Stomach (tissue), 9 donors: ENCODE measurements around the gene TMEM164. TPM values are rescaled to one million over a fixed set of nuclear protein-coding genes. Genes with fewer than 3 reads are reported as not detected.

ENCODE experiments used
- DNase-seq, 2 donors: peaks; one replicate each; pipeline versions ENCODE4 v3.0.0 to v3.0.0-alpha.2; 2013 to 2019
- H3K27ac ChIP-seq, 5 donors: fragments of 200-600 bp in 4 of 5; sonication (generic) in 4 of 5; one replicate each; pipeline ENCODE4 v1.5.1; 2013 to 2019; ENCODE audit warnings: mild to moderate bottlenecking in 1 of 5, moderate library complexity in 1 of 5
- H3K27me3 ChIP-seq, 3 donors: fragments of 200-600 bp; sonication (generic); one replicate each; pipeline ENCODE4 v1.5.1; 2017 to 2019; ENCODE audit warnings: mixed run types in 1 of 3
- H3K36me3 ChIP-seq, 4 donors: fragments of 200-600 bp; sonication (generic); 1 replicate in 3 of 4; 2 replicates in 1 of 4; pipeline ENCODE4 v1.5.1; 2016 to 2019
- H3K4me1 ChIP-seq, 4 donors: fragments of 200-600 bp; sonication (generic); one replicate each; pipeline ENCODE4 v1.5.1; 2016 to 2019
- H3K4me3 ChIP-seq, 4 donors: fragments of 200-600 bp; sonication (generic) in 3 of 4; one replicate each; pipeline ENCODE4 v1.5.1; 2016 to 2019; ENCODE audit warnings: mild to moderate bottlenecking in 1 of 4
- H3K9me3 ChIP-seq, 4 donors: fragments of 200-600 bp; sonication (generic); one replicate each; pipeline ENCODE4 v1.5.1; 2016 to 2019
- EP300 ChIP-seq: sonication (generic); formaldehyde crosslinking; IDR thresholded peaks from one replicate; pipeline ENCODE4 v1.6.1; 2017; ENCODE audit warnings: antibody characterized with exemption
- POLR2A ChIP-seq, 4 donors: fragments of 450-650 bp; IDR thresholded peaks; one replicate each; pipeline ENCODE4 v1.6.1; 2016; ENCODE audit warnings: antibody characterized with exemption in 4 of 4, control low read depth in 2 of 4, mild to moderate bottlenecking in 1 of 4, moderate library complexity in 1 of 4
- POLR2AphosphoS5 ChIP-seq, 3 donors: sonication (generic); formaldehyde crosslinking; IDR thresholded peaks; one replicate each; pipeline ENCODE4 v1.6.1; 2016; ENCODE audit warnings: antibody characterized with exemption in 3 of 3
- WGBS, 5 donors: extraction: QIAGEN DNeasy Blood & Tissue Kit in 3 of 5; methylation state at CpG; one replicate each; pipeline versions ENCODE4 v1.1.5 to v1.1.7; 2013 to 2018; 5-methylcytosine and 5-hydroxymethylcytosine counted together
- intact Hi-C: fragments of 100-400 bp; cut with DNase I; formaldehyde crosslinking; loops from one replicate; pipeline ENCODE4 v1.15.1; 2023; ENCODE audit warnings: low total_unique reads
- polyA plus RNA-seq, 3 donors: library from polyadenylated mRNA; stranded (reverse); fragments of 200-250 nt; gene quantifications; one replicate each; pipeline ENCODE4 v1.2.3, GENCODE V29; 2013
- small RNA-seq, 4 donors: library from RNA; depleted of rRNA; stranded (forward); fragments of <200 nt; gene quantifications; one replicate each; pipeline ENCODE3, GENCODE V24; 2016
- total RNA-seq, 5 donors: library from RNA; depleted of rRNA; stranded (reverse); fragments of >200 nt; gene quantifications; one replicate each; pipeline versions ENCODE4 v1.1.0 to v1.2.3, GENCODE V29; 2014 to 2016
- TF ChIP-seq, protein P1 (sequence below), 7 experiments: fragments of 450-650 bp in 4 of 7; fragments of 200-600 bp in 3 of 7; sonication (generic) in 3 of 7; IDR thresholded peaks; one replicate each; pipeline ENCODE4 v1.5.1; 2016 to 2019; ENCODE audit warnings: antibody characterized with exemption in 7 of 7, control low read depth in 2 of 7, mild to moderate bottlenecking in 1 of 7
- donor health status: healthy with polysubstance abuse.
- donor health status: Bipolar disorder and iron deficiency.
- donor health status: healthy.

Gene TMEM164
- total and polyA plus RNA-seq, 8 donors: 4.9 to 29.7 (median 11.6) TPM

DNA sequence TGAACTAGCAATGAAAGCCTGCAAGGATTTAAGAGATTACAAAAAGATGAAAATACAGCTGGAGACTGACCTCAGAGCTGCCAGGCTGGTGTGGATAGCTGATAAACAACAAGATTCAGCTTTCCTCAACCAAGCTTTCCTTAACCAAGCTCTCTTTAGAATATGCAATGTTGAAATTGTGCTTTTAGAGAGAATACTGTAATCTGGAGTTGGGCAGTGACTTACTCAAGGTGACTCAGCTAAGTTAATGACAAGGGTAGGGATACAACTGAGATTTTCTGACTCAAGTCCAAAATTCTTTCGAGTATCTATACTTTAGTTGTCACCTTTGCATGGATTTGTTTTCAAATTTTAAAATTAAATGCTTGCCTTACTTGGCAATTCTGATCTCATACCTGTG is 217.0 kb downstream of the TMEM164 start:
- 35 to 81% (median 53%) methylated on average over 1 of the region's 1 CpG for WGBS, 5 donors
- no peaks in the 10 kb centered on the region for H3K27me3 ChIP-seq
- peaks cover 0 to 8% (median 4%) of the 10 kb centered on the region in 4 donors for H3K4me1 ChIP-seq
- no peak for DNase-seq
- H3K36me3 ChIP-seq: no peaks in the 10 kb centered on the region
- no peaks in the 10 kb centered on the region for H3K9me3 ChIP-seq
- no peak overlapping the region for H3K27ac ChIP-seq
- intact Hi-C loops: no loop called here
- TF ChIP-seq EP300 (no peak), POLR2AphosphoS5 (IDR thresholded peaks at IDR 0.05) (no peak), POLR2A (IDR thresholded peaks at IDR 0.05) (no peak)
- TF ChIP-seq, protein P1, sequence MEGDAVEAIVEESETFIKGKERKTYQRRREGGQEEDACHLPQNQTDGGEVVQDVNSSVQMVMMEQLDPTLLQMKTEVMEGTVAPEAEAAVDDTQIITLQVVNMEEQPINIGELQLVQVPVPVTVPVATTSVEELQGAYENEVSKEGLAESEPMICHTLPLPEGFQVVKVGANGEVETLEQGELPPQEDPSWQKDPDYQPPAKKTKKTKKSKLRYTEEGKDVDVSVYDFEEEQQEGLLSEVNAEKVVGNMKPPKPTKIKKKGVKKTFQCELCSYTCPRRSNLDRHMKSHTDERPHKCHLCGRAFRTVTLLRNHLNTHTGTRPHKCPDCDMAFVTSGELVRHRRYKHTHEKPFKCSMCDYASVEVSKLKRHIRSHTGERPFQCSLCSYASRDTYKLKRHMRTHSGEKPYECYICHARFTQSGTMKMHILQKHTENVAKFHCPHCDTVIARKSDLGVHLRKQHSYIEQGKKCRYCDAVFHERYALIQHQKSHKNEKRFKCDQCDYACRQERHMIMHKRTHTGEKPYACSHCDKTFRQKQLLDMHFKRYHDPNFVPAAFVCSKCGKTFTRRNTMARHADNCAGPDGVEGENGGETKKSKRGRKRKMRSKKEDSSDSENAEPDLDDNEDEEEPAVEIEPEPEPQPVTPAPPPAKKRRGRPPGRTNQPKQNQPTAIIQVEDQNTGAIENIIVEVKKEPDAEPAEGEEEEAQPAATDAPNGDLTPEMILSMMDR (IDR thresholded peaks at IDR 0.05): no peak
- no peak overlapping the region for H3K4me3 ChIP-seq

DNA sequence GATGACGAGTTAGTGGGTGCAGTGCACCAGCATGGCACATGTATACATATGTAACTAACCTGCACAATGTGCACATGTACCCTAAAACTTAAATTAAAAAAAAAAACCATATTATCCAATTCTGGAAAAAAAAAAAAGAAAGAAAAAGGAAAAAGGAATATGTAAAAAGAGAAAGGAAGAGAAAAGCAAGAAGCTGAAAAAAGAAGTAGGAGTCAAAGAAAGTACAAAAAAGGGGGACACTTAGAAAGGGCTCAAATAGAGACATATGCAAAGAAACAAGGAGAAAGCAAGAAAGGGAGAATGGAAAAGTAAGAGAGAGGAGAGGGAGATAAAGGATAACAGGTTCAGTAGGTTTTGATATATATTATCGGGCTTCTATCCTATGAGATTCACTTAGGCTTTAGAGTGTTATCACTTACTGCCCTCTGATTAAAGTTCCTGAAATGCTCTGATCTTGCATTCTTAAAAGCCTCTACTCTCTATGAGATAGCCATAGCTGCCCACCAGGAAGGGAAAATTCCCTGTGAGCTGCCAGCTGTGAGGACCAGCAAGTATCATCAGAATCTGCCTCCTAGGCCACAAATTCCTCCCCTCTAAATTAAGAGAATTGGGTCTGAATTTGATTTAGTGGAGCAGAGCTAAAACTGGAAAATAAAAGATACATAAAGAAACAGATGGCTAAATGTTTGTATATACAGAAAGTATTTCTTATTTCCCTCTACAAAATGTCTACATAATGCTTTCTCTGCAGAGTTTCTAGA is 219.8 kb downstream of the TMEM164 start:
- peaks cover 0 to 2% (median under 1%) of the 10 kb centered on the region in 4 donors for H3K4me1 ChIP-seq
- H3K4me3 ChIP-seq: no peak overlapping the region
- H3K27me3 ChIP-seq: no peaks in the 10 kb centered on the region
- DNase-seq: no peak
- H3K9me3 ChIP-seq: no peaks in the 10 kb centered on the region
- intact Hi-C loops: no loop called here
- TF ChIP-seq POLR2AphosphoS5 (IDR thresholded peaks at IDR 0.05) (no peak), POLR2A (IDR thresholded peaks at IDR 0.05) (no peak), EP300 (no peak)
- TF ChIP-seq, protein P1 (IDR thresholded peaks at IDR 0.05): no peak
- no peaks in the 10 kb centered on the region for H3K36me3 ChIP-seq
- WGBS, 5 donors: 56 to 100% (median 85%) methylated on average over 1 to 2 of the region's 2 CpGs
- H3K27ac ChIP-seq: no peak overlapping the region

DNA sequence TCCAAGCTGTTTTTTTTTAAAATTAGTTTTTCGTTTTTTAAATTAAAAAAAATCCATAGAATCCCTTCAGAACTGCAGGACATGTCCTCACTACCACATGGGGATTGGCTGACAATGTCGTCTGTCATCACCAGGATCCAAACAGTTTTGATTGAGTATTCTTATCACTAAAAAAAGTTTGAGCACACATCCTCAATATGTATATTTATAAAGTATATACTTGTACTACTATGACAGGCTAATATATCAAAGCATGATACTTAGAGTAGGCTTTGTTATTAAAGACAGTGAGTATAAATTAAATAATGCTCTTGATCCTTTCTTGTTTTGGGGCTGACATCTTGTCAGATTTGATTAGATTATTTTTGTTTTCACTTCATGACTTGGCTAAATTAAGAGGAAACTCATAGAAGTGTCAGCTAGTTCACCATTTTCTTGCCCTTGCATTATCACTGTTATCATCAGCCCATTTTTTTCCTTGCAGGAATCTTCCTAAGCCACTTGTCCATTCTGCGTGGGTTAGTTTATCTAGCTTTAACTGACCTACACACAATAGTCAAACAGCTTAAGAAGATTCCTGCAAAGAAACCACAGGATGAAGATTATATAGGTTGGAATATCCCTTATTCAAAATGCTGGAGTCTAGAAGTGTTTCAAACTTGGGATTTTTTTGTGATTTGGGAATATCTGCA is 222.2 kb downstream of the TMEM164 start:
- Histone ChIP-seq H3K27me3 (no peaks in the 10 kb centered on the region), H3K4me3 (no peak overlapping the region), H3K36me3 (no peaks in the 10 kb centered on the region), H3K4me1 (no peaks in the 10 kb centered on the region), H3K27ac (no peak overlapping the region), H3K9me3 (no peaks in the 10 kb centered on the region)
- 55 to 81% (median 69%) methylated on average over 3 of the region's 3 CpGs for WGBS, 5 donors
- TF ChIP-seq, protein P1 (IDR thresholded peaks at IDR 0.05): no peak
- TF ChIP-seq EP300 (no peak), POLR2AphosphoS5 (IDR thresholded peaks at IDR 0.05) (no peak), POLR2A (IDR thresholded peaks at IDR 0.05) (no peak)
- DNase-seq: no peak
- intact Hi-C loops: no loop called here

DNA sequence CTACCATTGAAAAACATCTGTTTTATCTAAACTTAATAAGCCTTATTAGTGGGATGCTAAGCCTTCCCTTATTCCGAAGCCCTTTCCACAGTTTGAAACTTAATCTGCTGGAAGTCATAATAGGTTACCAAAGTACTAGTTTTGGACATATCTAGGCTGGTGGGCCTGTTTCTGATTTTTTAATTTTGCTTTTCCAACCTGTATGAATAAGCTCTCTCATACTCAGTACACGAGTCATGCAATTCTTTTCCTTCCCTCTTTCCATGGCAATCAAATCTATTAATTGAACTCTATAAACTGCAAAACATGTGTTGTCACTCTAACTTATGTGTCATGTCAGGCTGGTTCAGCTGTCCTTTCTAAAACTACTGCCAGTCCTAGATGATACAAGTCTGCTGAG is 224.0 kb downstream of the TMEM164 start:
- Histone ChIP-seq H3K9me3 (peaks cover 0 to 9% (median 4%) of the 10 kb centered on the region in 4 donors), H3K27ac (no peak overlapping the region), H3K4me3 (no peak overlapping the region), H3K27me3 (no peaks in the 10 kb centered on the region), H3K36me3 (no peaks in the 10 kb centered on the region), H3K4me1 (no peaks in the 10 kb centered on the region)
- no peak for TF ChIP-seq POLR2A (IDR thresholded peaks at IDR 0.05)
- TF ChIP-seq, protein P1 (IDR thresholded peaks at IDR 0.05): no peak
- TF ChIP-seq POLR2AphosphoS5 (IDR thresholded peaks at IDR 0.05): no peak
- no peak for TF ChIP-seq EP300
- WGBS, 5 donors: 67 to 84% (median 80%) methylated on average over 2 of the region's 2 CpGs
- DNase-seq: no peak
- intact Hi-C loops: no loop called here

Small RNAs within 50 kb of the gene (small RNA-seq; reads per million reads assigned to genes)
- gene MIR3978 (0 reads per million in 4 donors), gene MIR652 (32.7 to 65.3 (median 35.3) reads per million in 4 donors), gene SNORD96B (0 to 1.5 (median 0.57) reads per million in 4 donors)
